ENCODE data around the gene MMRN1. TPM values are rescaled to one million over a fixed set of nuclear protein-coding genes. Genes with fewer than 3 reads are reported as not detected.

MMRN1 gene
- total RNA-seq, 4 donors from 2014 or later, result 10.4 to 68.4 (median 39.2) TPM

DNA sequence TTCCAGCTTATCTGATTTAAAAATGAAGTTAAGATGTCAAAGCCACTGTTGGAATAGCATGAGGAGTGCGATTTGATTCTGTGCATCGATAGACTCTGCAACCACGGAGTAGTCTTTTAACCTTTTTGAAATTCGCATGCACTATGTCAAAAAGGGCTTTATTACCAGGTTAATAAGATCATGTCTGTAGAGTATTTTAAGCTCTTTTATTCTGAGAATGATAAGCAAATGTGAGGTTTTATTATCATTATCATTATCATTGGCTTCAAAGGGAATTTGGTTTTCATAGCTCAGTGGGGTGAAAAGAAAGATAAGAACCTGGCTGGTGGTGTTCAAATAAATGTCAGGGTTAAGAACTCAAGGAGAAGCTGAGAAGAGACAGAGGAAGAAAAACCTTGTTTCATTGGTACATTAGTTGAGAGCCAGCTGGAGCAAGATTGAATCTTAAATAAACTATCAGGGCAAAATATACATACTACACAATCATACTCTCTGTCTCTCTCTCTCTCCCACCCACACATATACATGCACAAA, 102.6 kb downstream of the MMRN1 start:
- Histone ChIP-seq H3K4me3 (no peak overlapping the region), H3K36me3 (no peaks in the 10 kb centered on the region), H3K27me3 (no peaks in the 10 kb centered on the region), H3K27ac (replicated peaks in 1 of 4) (no peak overlapping the region), H3K4me1 (no peaks in the 10 kb centered on the region), H3K9me3 (no peaks in the 10 kb centered on the region)
- TF ChIP-seq EP300 (IDR thresholded peaks at IDR 0.05), result no peak
- TF ChIP-seq, protein P1, sequence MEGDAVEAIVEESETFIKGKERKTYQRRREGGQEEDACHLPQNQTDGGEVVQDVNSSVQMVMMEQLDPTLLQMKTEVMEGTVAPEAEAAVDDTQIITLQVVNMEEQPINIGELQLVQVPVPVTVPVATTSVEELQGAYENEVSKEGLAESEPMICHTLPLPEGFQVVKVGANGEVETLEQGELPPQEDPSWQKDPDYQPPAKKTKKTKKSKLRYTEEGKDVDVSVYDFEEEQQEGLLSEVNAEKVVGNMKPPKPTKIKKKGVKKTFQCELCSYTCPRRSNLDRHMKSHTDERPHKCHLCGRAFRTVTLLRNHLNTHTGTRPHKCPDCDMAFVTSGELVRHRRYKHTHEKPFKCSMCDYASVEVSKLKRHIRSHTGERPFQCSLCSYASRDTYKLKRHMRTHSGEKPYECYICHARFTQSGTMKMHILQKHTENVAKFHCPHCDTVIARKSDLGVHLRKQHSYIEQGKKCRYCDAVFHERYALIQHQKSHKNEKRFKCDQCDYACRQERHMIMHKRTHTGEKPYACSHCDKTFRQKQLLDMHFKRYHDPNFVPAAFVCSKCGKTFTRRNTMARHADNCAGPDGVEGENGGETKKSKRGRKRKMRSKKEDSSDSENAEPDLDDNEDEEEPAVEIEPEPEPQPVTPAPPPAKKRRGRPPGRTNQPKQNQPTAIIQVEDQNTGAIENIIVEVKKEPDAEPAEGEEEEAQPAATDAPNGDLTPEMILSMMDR (IDR thresholded peaks at IDR 0.05), result no peak
- TF ChIP-seq POLR2AphosphoS5 (IDR thresholded peaks at IDR 0.05), result no peak
- 89% methylated on average over 4 of the region's 4 CpGs for WGBS
- intact Hi-C loops (cut with DNase I), result no loop called here
- DNase-seq (ENCODE audit: extremely low spot score), result no peak

DNA sequence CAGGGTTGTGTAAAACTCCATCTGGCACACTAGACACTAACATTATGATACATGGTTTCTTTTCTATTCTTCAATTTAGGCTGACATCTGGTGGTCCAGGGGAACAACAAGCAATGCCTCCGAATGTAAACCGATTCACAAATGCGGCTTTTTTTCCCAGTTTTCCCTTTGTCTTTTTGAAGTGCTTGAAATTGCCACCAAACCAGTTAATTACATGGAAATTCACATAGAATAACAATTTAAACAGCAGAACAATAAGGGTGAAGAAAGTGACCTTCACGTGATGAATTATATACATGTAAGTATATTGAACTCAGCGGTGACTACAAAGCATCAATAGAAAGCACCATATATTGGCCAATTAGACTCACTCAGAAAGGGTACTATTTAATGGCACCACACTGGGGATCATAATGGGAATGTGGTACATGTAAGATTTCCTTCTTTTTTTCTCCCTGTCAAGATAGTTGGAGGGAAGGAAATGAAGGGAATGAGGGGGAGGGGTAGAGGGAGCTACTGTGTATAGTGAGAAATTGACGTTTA, 103.9 kb downstream of the MMRN1 start:
- intact Hi-C loops (cut with DNase I), result no loop called here
- Histone ChIP-seq H3K9me3 (no peaks in the 10 kb centered on the region), H3K27ac (replicated peaks in 1 of 4) (no peak overlapping the region), H3K36me3 (no peaks in the 10 kb centered on the region), H3K4me3 (no peak overlapping the region), H3K4me1 (no peaks in the 10 kb centered on the region), H3K27me3 (no peaks in the 10 kb centered on the region)
- TF ChIP-seq POLR2AphosphoS5 (IDR thresholded peaks at IDR 0.05) (no peak), POLR2A (IDR thresholded peaks at IDR 0.05; ENCODE audit: low read depth) (no peak), EP300 (IDR thresholded peaks at IDR 0.05) (no peak)
- TF ChIP-seq, protein P1 (IDR thresholded peaks at IDR 0.05), result no peak
- 65% methylated on average over 6 of the region's 6 CpGs for WGBS
- no peak for DNase-seq (ENCODE audit: extremely low spot score)

DNA sequence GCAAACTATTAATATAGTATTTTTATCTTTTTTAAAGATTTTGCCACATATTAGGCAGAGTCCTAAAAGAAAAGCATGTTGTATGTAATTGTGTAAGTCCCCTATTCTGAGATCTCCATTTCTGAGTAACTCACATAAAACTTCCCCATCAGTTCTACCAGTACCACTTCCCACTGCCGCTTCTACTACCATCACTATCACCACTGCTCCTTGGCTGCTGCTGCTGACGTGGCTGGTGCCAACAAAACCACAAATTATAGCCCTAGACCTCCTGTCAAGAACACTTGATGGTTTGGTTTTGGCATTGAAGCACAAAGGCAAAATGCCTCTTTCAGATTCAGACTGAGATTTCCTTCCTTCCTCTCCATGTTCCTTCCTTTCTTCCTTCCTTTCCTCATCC, 106.4 kb downstream of the MMRN1 start:
- Histone ChIP-seq H3K4me3 (no peak overlapping the region), H3K27ac (replicated peaks in 1 of 4) (no peak overlapping the region), H3K4me1 (no peaks in the 10 kb centered on the region), H3K9me3 (no peaks in the 10 kb centered on the region), H3K36me3 (no peaks in the 10 kb centered on the region), H3K27me3 (no peaks in the 10 kb centered on the region)
- no peak for DNase-seq (ENCODE audit: extremely low spot score)
- no peak for TF ChIP-seq EP300 (IDR thresholded peaks at IDR 0.05)
- no peak for TF ChIP-seq POLR2AphosphoS5 (IDR thresholded peaks at IDR 0.05)
- TF ChIP-seq, protein P1 (IDR thresholded peaks at IDR 0.05), result no peak
- TF ChIP-seq POLR2A (IDR thresholded peaks at IDR 0.05; ENCODE audit: low read depth), result no peak
- intact Hi-C loops (cut with DNase I), result no loop called here
- 22% methylated on average over 2 of the region's 2 CpGs for WGBS

DNA sequence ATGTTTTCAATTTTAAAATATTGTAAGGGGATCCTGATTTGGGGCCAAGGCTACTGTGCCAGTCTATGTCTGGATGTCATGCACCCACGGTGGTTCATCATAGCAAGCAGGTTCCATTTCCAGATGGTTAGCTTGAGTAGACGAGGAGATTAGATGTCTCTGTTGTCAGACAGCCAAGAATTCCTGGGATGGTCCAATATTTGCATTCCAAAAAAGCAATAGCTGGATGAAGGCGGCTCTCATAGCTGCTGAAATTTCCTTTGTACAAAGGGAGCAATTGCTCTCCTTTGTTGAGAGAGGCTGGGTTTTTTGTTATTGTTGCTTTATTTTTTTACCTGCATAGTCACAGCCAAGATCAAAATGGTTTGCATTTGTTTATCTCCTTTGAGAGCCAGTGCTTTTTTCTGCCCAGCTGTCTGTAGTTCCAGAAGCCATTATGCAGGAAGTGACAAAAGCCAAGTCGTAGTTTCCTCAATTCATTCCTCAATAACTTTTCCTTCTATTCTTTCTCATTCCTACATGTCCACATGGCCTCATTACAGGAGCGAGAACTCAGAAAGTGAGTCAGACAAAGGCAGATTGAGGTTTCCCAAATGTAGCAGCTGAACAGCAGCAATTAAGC, 107.9 kb downstream of the MMRN1 start:
- no peaks in the 10 kb centered on the region for H3K27me3 ChIP-seq
- H3K27ac ChIP-seq (replicated peaks in 1 of 4), result no peak overlapping the region
- WGBS, result 54% methylated on average over 5 of the region's 5 CpGs
- H3K4me1 ChIP-seq, result no peaks in the 10 kb centered on the region
- DNase-seq (ENCODE audit: extremely low spot score), result no peak
- intact Hi-C loops (cut with DNase I), result no loop called here
- H3K4me3 ChIP-seq, result no peak overlapping the region
- H3K36me3 ChIP-seq, result no peaks in the 10 kb centered on the region
- TF ChIP-seq POLR2A (IDR thresholded peaks at IDR 0.05; ENCODE audit: low read depth), result no peak
- no peak for TF ChIP-seq EP300 (IDR thresholded peaks at IDR 0.05)
- no peak for TF ChIP-seq POLR2AphosphoS5 (IDR thresholded peaks at IDR 0.05)
- TF ChIP-seq, protein P1 (IDR thresholded peaks at IDR 0.05), result no peak
- H3K9me3 ChIP-seq, result no peaks in the 10 kb centered on the region

Other genes starting within 250 kb of the MMRN1 start
- gene SNCA, start 57.7 kb upstream of the MMRN1 start, total RNA-seq, result 10 to 100 TPM; 12.9 to 19.7 (median 17.6) TPM
- 1 to 10 TPM; 3.6 to 7.0 (median 5.5) TPM for gene CCSER1, start 232.5 kb downstream of the MMRN1 start, total RNA-seq

Measured in esophagus muscularis mucosa (tissue), 4 donors.